Measurements from ENCODE around the gene PURA. TPM values are rescaled to one million over a fixed set of nuclear protein-coding genes. Genes with fewer than 3 reads are reported as not detected.

The PURA gene
- total RNA-seq, 4 donors from 2014 or later, result 7.4 to 34.6 (median 18.8) TPM

DNA sequence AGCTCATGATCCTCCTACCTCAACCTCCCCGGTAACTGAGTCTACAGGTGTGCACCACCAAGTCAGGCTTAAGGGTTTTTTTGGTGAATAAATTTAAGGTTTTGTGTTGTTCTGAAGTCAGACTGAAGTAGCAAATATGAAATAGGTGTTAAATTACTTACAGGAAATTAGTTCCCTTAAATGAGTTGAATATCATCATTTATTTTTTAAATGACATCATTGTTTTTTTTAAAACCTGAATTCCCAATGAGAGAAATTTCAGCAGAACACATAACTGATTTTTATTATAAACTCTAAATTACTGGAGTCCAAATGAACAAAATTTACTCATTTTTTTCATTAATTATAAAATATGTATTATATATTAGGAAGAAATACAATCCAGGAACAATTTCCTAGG lies 37.8 kb upstream of the PURA start:
- no peaks in the 10 kb centered on the region for H3K9me3 ChIP-seq
- no peaks in the 10 kb centered on the region for H3K36me3 ChIP-seq
- no peak for DNase-seq
- peaks cover 0 to 4% (median 0%) of the 10 kb centered on the region in 4 donors for H3K4me1 ChIP-seq
- peaks cover 25% of the 10 kb centered on the region for H3K27me3 ChIP-seq
- intact Hi-C loops (cut with DNase I; ENCODE audit: low total_unique reads), result no loop called here
- 93 to 100% methylated on average over 1 of the region's 1 CpG for whole genome bisulfite sequencing, 2 donors (ENCODE audit: low coverage in 1 of 2)
- H3K27ac ChIP-seq, result no peak overlapping the region
- TF ChIP-seq POLR2AphosphoS5 (IDR thresholded peaks at IDR 0.05) (no peak), EP300 (IDR thresholded peaks at IDR 0.05; ENCODE audit: low read depth) (no peak), POLR2A (IDR thresholded peaks at IDR 0.05) (no peak), CTCF (IDR thresholded peaks at IDR 0.05) (no peak)
- in situ Hi-C loops (cut with MboI; ENCODE audit: low pct_ligation_motif_present in 1 of 4, low pct_unique_long_range_greater_than_20kb in 1 of 4, low sequenced_read_pairs in 3 of 4), result loop anchor here in 1 of 4 donors (10.0 kb wide), 1 partner anchor 79 kb away; no protein-coding TSS in a partner anchor
- H3K4me3 ChIP-seq, result no peak overlapping the region

DNA sequence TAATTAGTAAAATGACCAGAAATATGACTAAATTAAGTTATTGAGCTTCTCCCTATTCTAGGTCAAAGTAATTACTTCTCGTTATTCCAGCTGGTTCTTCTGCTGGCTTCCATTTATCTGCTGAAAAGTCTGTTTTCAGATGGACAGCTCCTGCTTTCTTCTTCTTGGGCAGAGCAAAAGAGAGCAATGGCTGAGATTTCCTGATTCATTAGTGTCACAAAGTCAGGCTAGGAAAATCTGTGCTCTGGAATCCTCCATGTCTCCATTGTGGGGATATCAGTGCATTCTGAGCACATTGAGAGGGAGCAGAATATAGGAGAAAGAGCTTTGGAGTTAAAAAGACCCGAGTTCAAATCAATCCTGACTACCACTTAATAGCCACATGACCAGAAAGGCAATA lies 37.1 kb upstream of the PURA start:
- WGBS, 2 donors (ENCODE audit: low coverage in 1 of 2), result 54 to 66% methylated on average over 2 of the region's 2 CpGs
- H3K4me3 ChIP-seq, result no peak overlapping the region
- peaks cover 0 to 4% (median 0%) of the 10 kb centered on the region in 4 donors for H3K4me1 ChIP-seq
- TF ChIP-seq EP300 (IDR thresholded peaks at IDR 0.05; ENCODE audit: low read depth) (no peak), POLR2A (IDR thresholded peaks at IDR 0.05) (no peak), CTCF (IDR thresholded peaks at IDR 0.05) (no peak), POLR2AphosphoS5 (IDR thresholded peaks at IDR 0.05) (no peak)
- H3K36me3 ChIP-seq, result no peaks in the 10 kb centered on the region
- in situ Hi-C loops (cut with MboI; ENCODE audit: low pct_ligation_motif_present in 1 of 4, low pct_unique_long_range_greater_than_20kb in 1 of 4, low sequenced_read_pairs in 3 of 4), result loop anchor here in 1 of 4 donors (10.0 kb wide), 1 partner anchor 78 kb away; no protein-coding TSS in a partner anchor
- H3K27ac ChIP-seq, result no peak overlapping the region
- DNase-seq, result no peak
- intact Hi-C loops (cut with DNase I; ENCODE audit: low total_unique reads), result no loop called here
- H3K27me3 ChIP-seq, result peaks cover 29% of the 10 kb centered on the region
- H3K9me3 ChIP-seq, result no peaks in the 10 kb centered on the region

GRCh38 chr5:140083120-140083519 lies 30.8 kb upstream of the PURA start:
- DNase-seq, result no peak
- in situ Hi-C loops (cut with MboI; ENCODE audit: low pct_ligation_motif_present in 1 of 4, low pct_unique_long_range_greater_than_20kb in 1 of 4, low sequenced_read_pairs in 3 of 4), result no loop called here
- Histone ChIP-seq H3K27me3 (peaks cover 6% of the 10 kb centered on the region), H3K4me1 (no peaks in the 10 kb centered on the region), H3K36me3 (no peaks in the 10 kb centered on the region), H3K9me3 (no peaks in the 10 kb centered on the region), H3K4me3 (no peak overlapping the region), H3K27ac (no peak overlapping the region)
- no peak for TF ChIP-seq CTCF (IDR thresholded peaks at IDR 0.05)
- no peak for TF ChIP-seq EP300 (IDR thresholded peaks at IDR 0.05; ENCODE audit: low read depth)
- TF ChIP-seq POLR2AphosphoS5 (IDR thresholded peaks at IDR 0.05), result no peak
- no peak for TF ChIP-seq POLR2A (IDR thresholded peaks at IDR 0.05)
- intact Hi-C loops (cut with DNase I; ENCODE audit: low total_unique reads), result no loop called here
- WGBS, 2 donors (ENCODE audit: low coverage in 1 of 2), result 63 to 95% methylated on average over 1 of the region's 1 CpG

- Histone ChIP-seq H3K9me3 (no peaks in the 10 kb centered on the region), H3K27ac (no peak overlapping the region), H3K4me1 (no peaks in the 10 kb centered on the region), H3K4me3 (no peak overlapping the region), H3K27me3 (peaks cover 6% of the 10 kb centered on the region), H3K36me3 (no peaks in the 10 kb centered on the region)
- 78 to 83% methylated on average over 1 of the region's 1 CpG for WGBS, 2 donors (ENCODE audit: low coverage in 1 of 2)
- no peak for DNase-seq
- no peak for TF ChIP-seq CTCF (IDR thresholded peaks at IDR 0.05)
- no peak for TF ChIP-seq POLR2A (IDR thresholded peaks at IDR 0.05)
- TF ChIP-seq POLR2AphosphoS5 (IDR thresholded peaks at IDR 0.05), result no peak
- TF ChIP-seq EP300 (IDR thresholded peaks at IDR 0.05; ENCODE audit: low read depth), result no peak
- in situ Hi-C loops (cut with MboI; ENCODE audit: low pct_ligation_motif_present in 1 of 4, low pct_unique_long_range_greater_than_20kb in 1 of 4, low sequenced_read_pairs in 3 of 4) (no loop called here), intact Hi-C loops (cut with DNase I; ENCODE audit: low total_unique reads) (no loop called here)
Measured at GRCh38 chr5:140083650-140084049, 30.3 kb upstream of the PURA start.

Measured in transverse colon (tissue), 4 donors.